Pancreas (tissue), 10 donors: ENCODE measurements around the gene C9orf43. TPM values are rescaled to one million over a fixed set of nuclear protein-coding genes. Genes with fewer than 3 reads are reported as not detected.

ENCODE experiments used
- ATAC-seq, 4 donors: fragments of 200-7000 bp; cut with Tn5 transposase; one replicate each; pipeline versions ENCODE4 v1.8.0 to v1.9.1; 2020; ENCODE audit warnings: mild to moderate bottlenecking in 4 of 4, moderate library complexity in 4 of 4
- DNase-seq, 6 donors: peaks; one replicate each; pipeline ENCODE4 v3.0.0-alpha.2; 2020
- FAIRE-seq: peaks from 2 replicates; lab custom pipeline; 2012; peaks lifted over from hg19 to GRCh38; lab: Jason Lieb, UNC
- H3K27ac ChIP-seq, 4 donors: fragments of 200-600 bp; sonication (generic); 1 replicate in 3 of 4; 2 replicates in 1 of 4; pipeline versions ENCODE4 v1.5.0 to v1.8.0; 2020
- H3K27me3 ChIP-seq, 4 donors: fragments of 200-600 bp; one replicate each; pipeline ENCODE4 v1.8.0; 2021
- H3K36me3 ChIP-seq, 3 donors: fragments of 200-600 bp; sonication (generic) in 1 of 3; one replicate each; pipeline versions ENCODE4 v1.5.0 to v1.8.0; 2020 to 2021
- H3K4me1 ChIP-seq, 3 donors: fragments of 200-600 bp; one replicate each; pipeline ENCODE4 v1.8.0; 2021
- H3K4me3 ChIP-seq, 4 donors: fragments of 200-600 bp; sonication (generic) in 2 of 4; one replicate each; pipeline versions ENCODE4 v1.5.0 to v1.8.0; 2020 to 2021
- H3K9me3 ChIP-seq, 4 donors: fragments of 200-600 bp; one replicate each; pipeline ENCODE4 v1.8.0; 2021
- WGBS, 2 donors: extraction: QIAGEN DNeasy Blood & Tissue Kit; methylation state at CpG; one replicate each; pipeline ENCODE4 v1.1.7; 2013; 5-methylcytosine and 5-hydroxymethylcytosine counted together
- intact Hi-C, 3 donors: fragments of 100-400 bp; cut with DNase I; formaldehyde crosslinking; loops; one replicate each; pipeline versions ENCODE4 v1.11.1 to v1.14.2; 2022
- polyA plus RNA-seq, 2 donors: library from polyadenylated mRNA; stranded (reverse); fragments of 200-250 nt; gene quantifications; one replicate each; pipeline ENCODE4 v1.2.3, GENCODE V29; 2013
- total RNA-seq, 6 donors: library from RNA; stranded (reverse); fragmentation: NEBNext Ultra II Directional in 4 of 6; extraction: Animal tissue kit (Norgen Biotek cat#: 25700) in 4 of 6; gene quantifications; one replicate each; pipeline versions ENCODE4 v1.2.1 to v1.2.4, GENCODE V29; 2021 to 2023
- TF ChIP-seq, protein P1 (sequence below), 4 donors: fragments of 200-600 bp; sonication (generic) in 3 of 4; IDR thresholded peaks; one replicate each; pipeline versions ENCODE4 v1.5.0 to v1.8.0; 2021; ENCODE audit warnings: antibody characterized with exemption in 4 of 4
- donor health status: healthy with polysubstance abuse.
- donor health status: DM: no; HTN: no; CAD: no; lungs with moderate emphysema.
- donor health status: DM: no; HTN: no; CAD: no.
- donor health status: control.
- donor health status: control.
- donor health status: Bipolar disorder and iron deficiency.
- donor health status: DM: yes; HTN: yes; CAD: no.
- donor health status: DM: no; HTN: no; CAD: no.
- donor health status: DM: no; HTN: no; CAD: no.
- donor health status: DM: yes; HTN: yes; CAD: no.

The C9orf43 gene
- total and polyA plus RNA-seq, 8 donors, result 0.18 to 1.5 (median 0.49) TPM

GRCh38 chr9:113444736-113445135, 34.2 kb downstream of the C9orf43 start:
- H3K9me3 ChIP-seq, result no peaks in the 10 kb centered on the region
- H3K36me3 ChIP-seq, result no peaks in the 10 kb centered on the region
- DNase-seq, result no peak
- H3K4me3 ChIP-seq, result no peak overlapping the region
- intact Hi-C loops, result loop anchor here (5.0 to 10.0 kb wide), 3 partner anchors 143 to 210 kb away; no protein-coding TSS in a partner anchor
- no peaks in the 10 kb centered on the region for H3K27me3 ChIP-seq
- no peaks in the 10 kb centered on the region for H3K4me1 ChIP-seq
- no peak overlapping the region for H3K27ac ChIP-seq
- TF ChIP-seq, protein P1, sequence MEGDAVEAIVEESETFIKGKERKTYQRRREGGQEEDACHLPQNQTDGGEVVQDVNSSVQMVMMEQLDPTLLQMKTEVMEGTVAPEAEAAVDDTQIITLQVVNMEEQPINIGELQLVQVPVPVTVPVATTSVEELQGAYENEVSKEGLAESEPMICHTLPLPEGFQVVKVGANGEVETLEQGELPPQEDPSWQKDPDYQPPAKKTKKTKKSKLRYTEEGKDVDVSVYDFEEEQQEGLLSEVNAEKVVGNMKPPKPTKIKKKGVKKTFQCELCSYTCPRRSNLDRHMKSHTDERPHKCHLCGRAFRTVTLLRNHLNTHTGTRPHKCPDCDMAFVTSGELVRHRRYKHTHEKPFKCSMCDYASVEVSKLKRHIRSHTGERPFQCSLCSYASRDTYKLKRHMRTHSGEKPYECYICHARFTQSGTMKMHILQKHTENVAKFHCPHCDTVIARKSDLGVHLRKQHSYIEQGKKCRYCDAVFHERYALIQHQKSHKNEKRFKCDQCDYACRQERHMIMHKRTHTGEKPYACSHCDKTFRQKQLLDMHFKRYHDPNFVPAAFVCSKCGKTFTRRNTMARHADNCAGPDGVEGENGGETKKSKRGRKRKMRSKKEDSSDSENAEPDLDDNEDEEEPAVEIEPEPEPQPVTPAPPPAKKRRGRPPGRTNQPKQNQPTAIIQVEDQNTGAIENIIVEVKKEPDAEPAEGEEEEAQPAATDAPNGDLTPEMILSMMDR (IDR thresholded peaks at IDR 0.05), result no peak
- FAIRE-seq, result no peak
- no peak for ATAC-seq
- WGBS, 2 donors, result 79 to 83% methylated on average over 2 of the region's 2 CpGs

GRCh38 chr9:113446323-113446740, 35.8 kb downstream of the C9orf43 start:
- Histone ChIP-seq H3K9me3 (no peaks in the 10 kb centered on the region), H3K4me3 (no peak overlapping the region), H3K36me3 (no peaks in the 10 kb centered on the region), H3K4me1 (no peaks in the 10 kb centered on the region), H3K27me3 (no peaks in the 10 kb centered on the region), H3K27ac (no peak overlapping the region)
- 55 to 60% methylated on average over 3 of the region's 3 CpGs for WGBS, 2 donors
- DNase-seq, result no peak
- intact Hi-C loops, result loop anchor here (2.0 to 10.0 kb wide), 4 partner anchors 141 to 208 kb away; no protein-coding TSS in a partner anchor
- TF ChIP-seq, protein P1 (IDR thresholded peaks at IDR 0.05), result peak; percentile 41 to 59 (median 52)
- FAIRE-seq, result peak; percentile 76
- ATAC-seq, result peak; percentile 64 to 85 (median 78)

GRCh38 chr9:113449376-113449775, 38.8 kb downstream of the C9orf43 start:
- no peaks in the 10 kb centered on the region for H3K36me3 ChIP-seq
- no peaks in the 10 kb centered on the region for H3K4me1 ChIP-seq
- H3K27me3 ChIP-seq, result no peaks in the 10 kb centered on the region
- no peak overlapping the region for H3K4me3 ChIP-seq
- WGBS, 2 donors, result 61 to 71% methylated on average over 2 of the region's 2 CpGs
- TF ChIP-seq, protein P1 (IDR thresholded peaks at IDR 0.05), result no peak
- intact Hi-C loops, result loop anchor here (5.0 to 10.0 kb wide), 3 partner anchors 138 to 205 kb away; no protein-coding TSS in a partner anchor
- no peak for FAIRE-seq
- H3K9me3 ChIP-seq, result no peaks in the 10 kb centered on the region
- no peak overlapping the region for H3K27ac ChIP-seq
- DNase-seq, result no peak
- no peak for ATAC-seq

GRCh38 chr9:113452113-113452605, 41.6 kb downstream of the C9orf43 start:
- WGBS, 2 donors, result 77 to 81% methylated on average over 4 of the region's 4 CpGs
- intact Hi-C loops, result no loop called here
- no peak for ATAC-seq
- no peak for DNase-seq
- Histone ChIP-seq H3K27me3 (no peaks in the 10 kb centered on the region), H3K4me1 (peaks cover 9 to 19% (median 18%) of the 10 kb centered on the region in 3 donors), H3K27ac (no peak overlapping the region), H3K36me3 (no peaks in the 10 kb centered on the region), H3K9me3 (no peaks in the 10 kb centered on the region), H3K4me3 (no peak overlapping the region)
- TF ChIP-seq, protein P1 (IDR thresholded peaks at IDR 0.05), result no peak
- FAIRE-seq, result no peak
